Measurements from ENCODE around the gene PLCG2.

GRCh38 chr16:81855552-81856153 is 76.6 kb downstream of the PLCG2 start:
- TF ChIP-seq CTCF (IDR thresholded peaks at IDR 0.05): no peak
- no peak for TF ChIP-seq POLR2A (IDR thresholded peaks at IDR 0.05)
